GM23248 (cell line): ENCODE results near the gene TMEM178B. TPM values are rescaled to one million over a fixed set of nuclear protein-coding genes. Genes with fewer than 3 reads are reported as not detected.

ENCODE experiments used
- DNase-seq: peaks from one replicate; pipeline ENCODE4 v3.0.0-alpha.2; 2015
- H2AFZ ChIP-seq: fragments of 200-600 bp; sonication (generic); 2 replicates; pipeline ENCODE4 v1.6.1; 2016; ENCODE audit warnings: antibody characterized with exemption
- H3F3A ChIP-seq: fragments of 200-600 bp; sonication (generic); 2 replicates; pipeline ENCODE4 v1.6.1; 2016; ENCODE audit warnings: mild to moderate bottlenecking, antibody characterized with exemption, mixed run types; ENCODE audit not compliant: insufficient read depth
- H3K27ac ChIP-seq: fragments of 200-600 bp; sonication (generic); 2 replicates; pipeline ENCODE4 v1.5.1; 2016; ENCODE audit warnings: mild to moderate bottlenecking
- H3K27me3 ChIP-seq: fragments of 200-600 bp; sonication (generic); replicated peaks from 2 replicates; pipeline ENCODE4 v1.6.1; 2016; ENCODE audit warnings: mild to moderate bottlenecking; ENCODE audit not compliant: insufficient read depth
- H3K36me3 ChIP-seq: fragments of 200-600 bp; sonication (generic); 2 replicates; pipeline ENCODE4 v1.6.1; 2016; ENCODE audit warnings: low read depth, mild to moderate bottlenecking
- H3K4me1 ChIP-seq: fragments of 200-600 bp; sonication (generic); 2 replicates; pipeline ENCODE4 v1.6.1; 2016; ENCODE audit warnings: mild to moderate bottlenecking; ENCODE audit not compliant: insufficient read depth
- H3K4me2 ChIP-seq: fragments of 200-600 bp; sonication (generic); one replicate; pipeline ENCODE4 v1.6.1; 2016; ENCODE audit warnings: mild to moderate bottlenecking; ENCODE audit not compliant: unreplicated experiment
- H3K4me3 ChIP-seq: fragments of 200-600 bp; sonication (generic); 2 replicates; pipeline ENCODE4 v1.5.1; 2016; ENCODE audit warnings: mild to moderate bottlenecking
- H3K79me2 ChIP-seq: fragments of 200-600 bp; sonication (generic); 2 replicates; pipeline ENCODE4 v1.6.1; 2016; ENCODE audit warnings: mild to moderate bottlenecking; ENCODE audit not compliant: insufficient read depth
- H3K9ac ChIP-seq: fragments of 200-600 bp; sonication (generic); 2 replicates; pipeline ENCODE4 v1.6.1; 2016; ENCODE audit warnings: mild to moderate bottlenecking
- H3K9me2 ChIP-seq: fragments of 200-600 bp; sonication (generic); 2 replicates; pipeline ENCODE4 v1.6.1; 2016; ENCODE audit warnings: mixed run types, mild to moderate bottlenecking, moderate library complexity; ENCODE audit not compliant: insufficient read depth
- H3K9me3 ChIP-seq: fragments of 200-600 bp; sonication (generic); one replicate; pipeline ENCODE4 v1.6.1; 2017; ENCODE audit warnings: low read depth
- H4K20me1 ChIP-seq: fragments of 200-600 bp; sonication (generic); 2 replicates; pipeline ENCODE4 v1.6.0; 2016; ENCODE audit not compliant: insufficient read depth
- EZH2 ChIP-seq: fragments of 200-600 bp; sonication (generic); IDR thresholded peaks from 2 replicates; pipeline ENCODE4 v1.6.1; 2018; ENCODE audit warnings: antibody characterized with exemption, mild to moderate bottlenecking; ENCODE audit not compliant: insufficient read depth, poor library complexity, severe bottlenecking
- EZH2phosphoT487 ChIP-seq: fragments of 200-600 bp; sonication (generic); IDR thresholded peaks from 2 replicates; pipeline ENCODE4 v1.6.1; 2018; ENCODE audit warnings: antibody characterized with exemption, moderate library complexity, mild to moderate bottlenecking, low read depth; ENCODE audit not compliant: insufficient read depth
- WGBS, 2 experiments: methylation state at CpG; one replicate each; pipeline ENCODE4 v1.1.6; 2015 to 2017; ENCODE audit warnings: low lambda C conversion rate in 2 of 2, low coverage in 1 of 2; ENCODE audit errors: missing lambda C conversion rate in 2 of 2; 5-methylcytosine and 5-hydroxymethylcytosine counted together
- in situ Hi-C: fragments of 300-500 bp; cut with MboI; formaldehyde crosslinking; loops from 2 replicates; pipeline ENCODE4 v1.15.0; 2020
- polyA plus RNA-seq: library from polyadenylated mRNA; unstranded; fragments of >200 nt; fragmentation: Nextera tagmentation; extraction: Ambion mirVana; gene quantifications from 2 replicates; pipeline ENCODE4 v1.2.1, GENCODE V29; 2016
- total RNA-seq: library from RNA; depleted of rRNA; stranded (reverse); fragments of >200 nt; shearing (Covaris generic); gene quantifications from 2 replicates; pipeline ENCODE4 v1.2.3, GENCODE V29; 2014

TMEM178B gene
- total and polyA plus RNA-seq, 2 experiments from 2014 or later: 0.05 to 0.22 TPM

- no peaks in the 10 kb centered on the region; the same call in 1 of the 2 replicates for H3K27me3 ChIP-seq
- TF ChIP-seq EZH2 (no peak), EZH2phosphoT487 (no peak)
- in situ Hi-C loops: no loop called here
Observed at GRCh38 chr7:141519623-141520022, 445.8 kb downstream of the TMEM178B start.

GRCh38 chr7:141522657-141523342 is 448.9 kb downstream of the TMEM178B start:
- H3K27me3 ChIP-seq: no peaks in the 10 kb centered on the region; the same call in 1 of the 2 replicates
- no peaks in the 10 kb centered on the region for H3K36me3 ChIP-seq
- in situ Hi-C loops: no loop called here
- H2AFZ ChIP-seq: no peak overlapping the region
- no peaks in the 10 kb centered on the region for H4K20me1 ChIP-seq
- H3K4me1 ChIP-seq: no peaks in the 10 kb centered on the region
- H3K79me2 ChIP-seq: no peaks in the 10 kb centered on the region
- WGBS, 2 experiments: 45 to 49% methylated on average over 3 of the region's 3 CpGs
- H3K4me3 ChIP-seq: no peak overlapping the region
- H3K9ac ChIP-seq: no peak overlapping the region
- no peak overlapping the region for H3K27ac ChIP-seq
- H3K4me2 ChIP-seq: no peak overlapping the region
- DNase-seq: no peak
- TF ChIP-seq EZH2: no peak
- TF ChIP-seq EZH2phosphoT487: no peak
- no peaks in the 10 kb centered on the region for H3K9me2 ChIP-seq
- H3F3A ChIP-seq: no peaks in the 10 kb centered on the region
- H3K9me3 ChIP-seq: no peaks in the 10 kb centered on the region

More at GRCh38 chr7:141519623-141520022, 445.8 kb downstream of the TMEM178B start:
- no peaks in the 10 kb centered on the region for H3K79me2 ChIP-seq
- H3F3A ChIP-seq: no peaks in the 10 kb centered on the region
- 45 to 59% methylated on average over 4 of the region's 4 CpGs for WGBS, 2 experiments
- H3K27ac ChIP-seq: no peak overlapping the region
- H3K4me3 ChIP-seq: no peak overlapping the region
- no peak overlapping the region for H3K4me2 ChIP-seq
- H3K9me2 ChIP-seq: no peaks in the 10 kb centered on the region
- DNase-seq: no peak
- H4K20me1 ChIP-seq: no peaks in the 10 kb centered on the region
- H3K9ac ChIP-seq: no peak overlapping the region
- H2AFZ ChIP-seq: no peak overlapping the region
- no peaks in the 10 kb centered on the region for H3K9me3 ChIP-seq
- no peaks in the 10 kb centered on the region for H3K4me1 ChIP-seq
- no peaks in the 10 kb centered on the region for H3K36me3 ChIP-seq

- no peaks in the 10 kb centered on the region for H3K9me3 ChIP-seq
- in situ Hi-C loops: loop anchor here (25.0 kb wide), 1 partner anchor 714 kb away; no protein-coding TSS in a partner anchor
Observed at GRCh38 chr7:141525973-141526514, 452.2 kb downstream of the TMEM178B start.

GRCh38 chr7:141527076-141527475 is 453.2 kb downstream of the TMEM178B start:
- Histone ChIP-seq H3F3A (no peaks in the 10 kb centered on the region), H3K9me2 (no peaks in the 10 kb centered on the region), H3K4me1 (no peaks in the 10 kb centered on the region), H3K9me3 (no peaks in the 10 kb centered on the region), H3K4me2 (no peak overlapping the region), H3K27ac (no peak overlapping the region), H3K36me3 (no peaks in the 10 kb centered on the region), H3K27me3 (no peaks in the 10 kb centered on the region; the same call in 1 of the 2 replicates), H2AFZ (no peak overlapping the region), H3K4me3 (no peak overlapping the region), H4K20me1 (no peaks in the 10 kb centered on the region), H3K9ac (no peak overlapping the region), H3K79me2 (no peaks in the 10 kb centered on the region)
- WGBS, 2 experiments: 34 to 38% methylated on average over 4 of the region's 4 CpGs
- in situ Hi-C loops: loop anchor here (25.0 kb wide), 1 partner anchor 715 kb away; no protein-coding TSS in a partner anchor
- DNase-seq: no peak
- TF ChIP-seq EZH2phosphoT487 (no peak), EZH2 (no peak)

More at GRCh38 chr7:141525973-141526514, 452.2 kb downstream of the TMEM178B start:
- Histone ChIP-seq H3K79me2 (no peaks in the 10 kb centered on the region), H2AFZ (no peak overlapping the region), H3K36me3 (no peaks in the 10 kb centered on the region), H3K4me2 (no peak overlapping the region), H3K27ac (no peak overlapping the region), H3K9me2 (no peaks in the 10 kb centered on the region), H3K4me3 (no peak overlapping the region), H3F3A (no peaks in the 10 kb centered on the region), H3K9ac (no peak overlapping the region), H4K20me1 (no peaks in the 10 kb centered on the region), H3K27me3 (no peaks in the 10 kb centered on the region; the same call in 1 of the 2 replicates), H3K4me1 (no peaks in the 10 kb centered on the region)
- no peak for DNase-seq
- TF ChIP-seq EZH2phosphoT487: no peak
- no peak for TF ChIP-seq EZH2
